ENCODE results near the gene SDC3.
"Not testable (repeated sequence)": the region's sequence is repeated elsewhere in the genome, so short reads cannot be mapped to it uniquely, and the experiment has no call there.

The SDC3 gene

GRCh38 chr1:30872033-30872947, 36.3 kb downstream of the SDC3 start:
- DNase-seq, result no peak

GRCh38 chr1:30871276-30871871, 37.2 kb downstream of the SDC3 start:
- DNase-seq, result no peak

GRCh38 chr1:30870656-30871055, 37.9 kb downstream of the SDC3 start:
- DNase-seq, result no peak

- no peak for DNase-seq
Measured at GRCh38 chr1:30870035-30870434, 38.5 kb downstream of the SDC3 start.

- DNase-seq, result no peak
Measured at GRCh38 chr1:30868833-30869435, 39.6 kb downstream of the SDC3 start.

DNA sequence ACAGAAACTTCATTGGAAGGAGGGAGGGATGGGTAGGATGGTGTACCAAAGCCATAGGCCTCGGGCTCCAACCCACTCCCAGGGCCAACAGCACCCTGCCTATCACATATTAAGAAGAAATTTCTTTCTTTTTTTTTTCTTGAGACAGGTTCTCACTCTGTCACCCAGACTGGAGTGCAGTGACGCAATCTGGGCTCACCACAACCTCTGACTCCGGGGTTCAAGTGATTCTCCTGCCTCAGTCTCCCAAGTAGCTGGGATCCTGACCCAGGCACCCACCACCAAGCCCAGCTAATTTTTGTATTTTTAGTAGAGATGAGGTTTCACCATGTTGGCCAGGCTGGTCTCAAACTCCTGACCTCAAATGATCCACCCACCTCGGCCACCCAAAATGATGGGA, 40.5 kb downstream of the SDC3 start:
- not testable (repeated sequence) for DNase-seq

- DNase-seq, result no peak
Measured at GRCh38 chr1:30867537-30867936, 41.0 kb downstream of the SDC3 start.

- DNase-seq, result no peak
Measured at GRCh38 chr1:30866594-30866993, 42.0 kb downstream of the SDC3 start.

- no peak for DNase-seq
Measured at GRCh38 chr1:30864681-30865080, 43.9 kb downstream of the SDC3 start.

- no peak for DNase-seq
Measured at GRCh38 chr1:30863858-30864604, 44.5 kb downstream of the SDC3 start.

DNA sequence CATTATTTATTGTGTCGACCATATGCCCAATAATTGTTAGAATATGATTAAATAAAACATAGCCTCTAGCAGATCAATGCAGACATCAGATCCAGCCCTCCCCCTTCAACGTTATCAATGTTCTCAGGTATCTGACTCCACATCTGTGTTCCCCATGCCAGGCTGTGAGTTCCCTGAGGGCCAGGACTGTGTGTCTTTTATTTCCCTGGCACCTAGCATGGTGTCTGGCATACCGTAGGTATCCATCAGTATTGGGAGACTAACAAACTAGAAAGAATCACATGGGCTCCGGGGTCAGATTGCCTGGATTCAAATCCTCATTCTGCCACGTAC, 48.3 kb downstream of the SDC3 start:
- DNase-seq, result no peak

DNA sequence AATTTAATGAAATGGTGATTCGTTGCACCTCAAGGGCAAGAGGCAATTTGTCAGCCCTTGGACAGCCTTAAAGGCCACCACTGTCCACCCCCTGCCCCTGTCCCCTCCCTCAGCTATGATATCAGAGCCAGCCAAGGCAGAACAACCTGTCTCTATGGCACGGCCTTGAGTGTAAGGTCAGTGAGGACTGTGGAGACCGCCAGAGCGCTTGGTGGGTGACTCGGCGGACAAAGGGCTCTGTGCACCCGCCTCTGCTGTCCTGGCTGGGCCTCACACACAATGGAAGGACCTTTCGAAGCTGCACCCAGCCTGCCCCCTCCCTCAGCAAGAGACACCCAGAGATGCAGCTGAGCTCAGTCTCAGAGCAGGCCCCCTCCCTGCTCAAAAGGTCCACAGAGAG, 50.6 kb downstream of the SDC3 start:
- no peak for DNase-seq

- DNase-seq, result no peak
Measured at GRCh38 chr1:30857062-30857461, 51.5 kb downstream of the SDC3 start.

GRCh38 chr1:30856260-30856790, 52.2 kb downstream of the SDC3 start:
- peak; percentile 96 for DNase-seq

DNA sequence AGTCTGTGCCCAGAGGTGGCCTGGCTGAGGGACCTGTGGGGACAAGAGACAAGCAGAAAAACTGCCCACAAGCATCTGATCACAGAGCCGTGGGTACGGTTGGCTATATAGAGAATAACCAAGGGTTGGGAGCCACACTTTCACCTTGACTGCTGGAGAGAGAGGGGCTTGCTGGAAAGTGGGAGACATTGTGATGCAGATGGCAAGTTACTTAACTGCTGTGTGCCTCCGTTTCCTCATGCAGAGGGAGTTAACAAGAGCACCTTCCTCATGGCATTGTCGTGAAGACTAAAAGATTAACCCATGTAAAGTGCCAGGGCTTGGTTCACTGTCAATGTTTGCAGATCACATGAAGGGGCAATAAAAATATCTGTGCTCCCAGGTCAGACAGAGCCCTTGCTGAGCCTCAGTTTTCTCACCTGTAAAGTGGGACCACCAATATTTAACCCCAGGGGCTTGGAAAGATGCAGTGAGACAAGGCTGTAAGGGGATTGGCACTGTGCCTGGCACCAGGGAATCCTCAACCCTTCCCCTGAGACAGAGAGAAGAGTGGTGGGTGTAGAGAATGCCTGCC, 52.8 kb downstream of the SDC3 start:
- peak; percentile 48 for DNase-seq

- DNase-seq, result no peak
Measured at GRCh38 chr1:30853350-30853749, 55.2 kb downstream of the SDC3 start.

DNA sequence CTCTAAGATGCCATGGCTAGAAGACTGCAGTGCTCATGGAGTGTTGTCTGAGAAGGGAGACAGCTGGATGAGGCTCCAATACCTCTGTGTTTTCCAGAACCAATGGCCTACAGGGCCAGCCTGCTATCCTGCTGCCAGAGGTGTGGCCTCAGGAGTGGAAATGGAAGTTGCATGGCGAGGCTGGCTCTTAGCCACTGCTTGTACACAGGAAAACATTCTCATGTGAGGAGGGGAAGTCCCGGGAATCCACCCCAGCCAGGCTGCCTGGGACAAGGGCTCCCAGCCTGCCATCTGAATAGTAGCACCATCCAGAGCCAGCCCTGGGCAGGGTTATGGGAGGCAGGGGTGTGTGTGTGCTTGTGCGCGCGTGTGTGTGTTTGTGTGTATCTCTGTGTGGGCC, 56.5 kb downstream of the SDC3 start:
- no peak for DNase-seq

GRCh38 chr1:30851286-30851685, 57.3 kb downstream of the SDC3 start:
- DNase-seq, result no peak

GRCh38 chr1:30850607-30851006, 58.0 kb downstream of the SDC3 start:
- DNase-seq, result no peak

GRCh38 chr1:30848130-30848529, 60.4 kb downstream of the SDC3 start:
- no peak for DNase-seq

- peak; percentile 16 for DNase-seq
Measured at GRCh38 chr1:30847358-30847972, 61.1 kb downstream of the SDC3 start.

DNA sequence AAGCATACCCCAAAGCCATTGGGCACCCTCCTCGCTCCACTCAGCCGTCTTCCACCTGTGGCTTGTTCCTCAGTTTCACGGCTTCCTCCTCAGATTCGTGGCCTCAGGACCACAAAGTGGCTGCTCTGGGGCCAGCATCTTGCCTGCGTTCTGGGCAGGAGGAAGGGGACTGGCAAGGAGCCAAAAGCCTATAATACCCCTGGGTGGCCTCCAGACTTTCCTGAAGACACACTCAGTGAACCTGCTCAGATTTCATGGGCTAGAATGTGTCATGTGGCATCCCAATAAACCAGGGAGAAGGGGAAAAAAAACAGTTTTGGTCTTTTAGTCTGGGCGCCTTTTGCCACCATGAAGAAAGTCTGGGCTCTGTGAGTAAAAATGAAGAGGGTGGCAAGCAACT, 62.0 kb downstream of the SDC3 start:
- DNase-seq, result no peak

Data from NCI-H345 (cell line).